ENCODE results near the gene SOX2. TPM values are rescaled to one million over a fixed set of nuclear protein-coding genes. Genes with fewer than 3 reads are reported as not detected.

Gene SOX2
- total and polyA plus RNA-seq, 10 donors: 0.02 to 0.54 (median 0.10) TPM; not detected in 5

GRCh38 chr3:181726351-181727330 is 14.9 kb downstream of the SOX2 start:
- TF ChIP-seq CTCF (IDR thresholded peaks at IDR 0.05 in 8 of 11, conservative IDR thresholded peaks at IDR 0.05 in 3 of 11) (no peak), POLR2AphosphoS5 (IDR thresholded peaks at IDR 0.05) (no peak), POLR2A (IDR thresholded peaks at IDR 0.05) (no peak)
- intact Hi-C loops (cut with DNase I; ENCODE audit: low total_unique reads): no loop called here
- Histone ChIP-seq H3K9me3 (peaks cover 0 to 19% (median 0%) of the 10 kb centered on the region in 8 donors), H3K27ac (no peak overlapping the region), H3K4me1 (peaks cover 8 to 22% (median 18%) of the 10 kb centered on the region in 6 donors), H3K4me3 (peak overlapping the region; percentile 0 to 64 (median 42)), H3K36me3 (no peaks in the 10 kb centered on the region), H3K27me3 (replicated peaks in 1 of 7) (peaks cover 7 to 100% (median 94%) of the 10 kb centered on the region in 7 donors)
- no peak for DNase-seq
- 6 to 10% (median 6%) methylated on average over 59 to 62 of the region's 62 CpGs for WGBS, 5 donors

- Histone ChIP-seq H3K4me3 (peak overlapping the region; percentile 0 to 64 (median 42)), H3K36me3 (no peaks in the 10 kb centered on the region), H3K9me3 (peaks cover 0 to 19% (median 0%) of the 10 kb centered on the region in 8 donors), H3K4me1 (peaks cover 8 to 22% (median 18%) of the 10 kb centered on the region in 6 donors), H3K27ac (no peak overlapping the region), H3K27me3 (replicated peaks in 1 of 7) (peaks cover 4 to 100% (median 88%) of the 10 kb centered on the region in 7 donors)
- 6 to 8% (median 8%) methylated on average over 24 of the region's 24 CpGs for WGBS, 5 donors
- DNase-seq: no peak
- intact Hi-C loops (cut with DNase I; ENCODE audit: low total_unique reads): no loop called here
- no peak for TF ChIP-seq POLR2A (IDR thresholded peaks at IDR 0.05)
- TF ChIP-seq POLR2AphosphoS5 (IDR thresholded peaks at IDR 0.05): no peak
- TF ChIP-seq CTCF (IDR thresholded peaks at IDR 0.05 in 8 of 11, conservative IDR thresholded peaks at IDR 0.05 in 3 of 11): no peak
Measured at GRCh38 chr3:181727341-181728032, 15.8 kb downstream of the SOX2 start.

GRCh38 chr3:181728470-181729340 is 17.0 kb downstream of the SOX2 start:
- H3K4me1 ChIP-seq: peaks cover 8 to 22% (median 18%) of the 10 kb centered on the region in 6 donors
- peaks cover 4 to 100% (median 76%) of the 10 kb centered on the region in 7 donors for H3K27me3 ChIP-seq (replicated peaks in 1 of 7)
- no peak for DNase-seq
- H3K9me3 ChIP-seq: peaks cover 0 to 14% (median 0%) of the 10 kb centered on the region in 8 donors
- intact Hi-C loops (cut with DNase I; ENCODE audit: low total_unique reads): no loop called here
- WGBS, 5 donors: 12 to 17% (median 14%) methylated on average over 10 of the region's 10 CpGs
- no peak for TF ChIP-seq CTCF (IDR thresholded peaks at IDR 0.05 in 8 of 11, conservative IDR thresholded peaks at IDR 0.05 in 3 of 11)
- no peak for TF ChIP-seq POLR2AphosphoS5 (IDR thresholded peaks at IDR 0.05)
- no peak for TF ChIP-seq POLR2A (IDR thresholded peaks at IDR 0.05)
- H3K27ac ChIP-seq: no peak overlapping the region
- H3K4me3 ChIP-seq: no peak overlapping the region
- H3K36me3 ChIP-seq: no peaks in the 10 kb centered on the region
